ENCODE results near the gene ANKDD1B. TPM values are rescaled to one million over a fixed set of nuclear protein-coding genes. Genes with fewer than 3 reads are reported as not detected.
"Not testable (repeated sequence)": the region's sequence is repeated elsewhere in the genome, so short reads cannot be mapped to it uniquely, and the experiment has no call there.

Gene ANKDD1B
- total RNA-seq, 1 experiment from 2014 or later, result 0.08 TPM

DNA sequence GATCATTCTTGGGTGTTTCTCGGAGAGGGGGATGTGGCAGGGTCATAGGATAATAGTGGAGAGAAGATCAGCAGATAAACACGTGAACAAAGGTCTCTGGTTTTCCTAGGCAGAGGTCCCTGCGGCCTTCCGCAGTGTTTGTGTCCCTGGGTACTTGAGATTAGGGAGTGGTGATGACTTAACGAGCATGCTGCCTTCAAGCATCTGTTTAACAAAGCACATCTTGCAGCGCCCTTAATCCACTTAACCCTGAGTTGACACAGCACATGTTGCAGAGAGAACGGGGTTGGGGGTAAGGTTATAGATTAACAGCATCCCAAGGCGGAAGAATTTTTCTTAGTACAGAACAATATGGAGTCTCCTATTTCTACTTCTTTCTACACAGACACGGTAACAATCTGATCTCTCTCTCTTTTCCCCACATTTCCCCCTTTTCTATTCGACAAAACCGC lies 368 bp upstream of the ANKDD1B start:
- DNase-seq (ENCODE audit: low read depth, low spot score); in situ Hi-C loops (cut with HindIII; ENCODE audit: low pct_unique_long_range_greater_than_20kb, low sequenced_read_pairs): not testable (repeated sequence)

- in situ Hi-C loops (cut with HindIII; ENCODE audit: low pct_unique_long_range_greater_than_20kb, low sequenced_read_pairs), result no loop called here
- no peak for DNase-seq (ENCODE audit: low read depth, low spot score)
Measured at GRCh38 chr5:75612226-75612569, 945 bp downstream of the ANKDD1B start.

- in situ Hi-C loops (cut with HindIII; ENCODE audit: low pct_unique_long_range_greater_than_20kb, low sequenced_read_pairs), result no loop called here
- DNase-seq (ENCODE audit: low read depth, low spot score), result no peak
Measured at GRCh38 chr5:75612901-75613300, 1.6 kb downstream of the ANKDD1B start.

- in situ Hi-C loops (cut with HindIII; ENCODE audit: low pct_unique_long_range_greater_than_20kb, low sequenced_read_pairs), result no loop called here
- DNase-seq (ENCODE audit: low read depth, low spot score), result no peak
Measured at GRCh38 chr5:75614176-75614575, 2.9 kb downstream of the ANKDD1B start.

- in situ Hi-C loops (cut with HindIII; ENCODE audit: low pct_unique_long_range_greater_than_20kb, low sequenced_read_pairs), result no loop called here
- no peak for DNase-seq (ENCODE audit: low read depth, low spot score)
Measured at GRCh38 chr5:75616371-75616881, 5.2 kb downstream of the ANKDD1B start.

DNA sequence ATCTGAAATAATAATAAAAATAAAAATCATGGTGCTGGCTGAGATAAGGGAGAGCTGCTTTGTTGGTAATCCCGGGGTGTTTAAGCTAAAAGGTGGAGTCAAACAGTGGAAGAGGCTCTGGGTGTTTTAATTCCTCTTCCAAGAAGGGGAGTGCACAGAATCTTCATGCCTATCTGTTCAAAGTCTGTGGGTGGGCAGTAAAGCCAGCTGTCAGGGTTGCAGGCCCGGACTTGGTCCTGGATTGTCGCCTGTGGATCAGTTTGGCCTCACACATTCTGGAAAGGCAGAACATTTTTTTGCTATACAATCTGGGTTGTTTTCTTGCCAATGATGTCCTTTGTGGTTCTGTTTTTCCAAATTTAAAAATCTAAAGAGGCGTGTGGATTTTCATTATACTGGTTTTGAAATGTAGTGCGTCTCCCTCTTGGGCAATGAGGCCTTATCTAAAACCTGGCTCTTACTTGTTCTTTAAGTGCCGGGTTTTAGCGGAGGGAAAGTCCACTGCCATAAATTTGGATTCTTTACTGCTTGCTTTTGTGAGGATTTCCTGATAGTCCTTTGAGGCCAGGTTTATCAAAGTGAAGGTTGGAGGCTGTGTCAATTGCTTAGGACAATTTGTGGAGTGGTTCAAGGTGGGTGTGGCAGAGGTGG lies 5.8 kb downstream of the ANKDD1B start:
- in situ Hi-C loops (cut with HindIII; ENCODE audit: low pct_unique_long_range_greater_than_20kb, low sequenced_read_pairs), result no loop called here
- DNase-seq (ENCODE audit: low read depth, low spot score), result no peak

DNA sequence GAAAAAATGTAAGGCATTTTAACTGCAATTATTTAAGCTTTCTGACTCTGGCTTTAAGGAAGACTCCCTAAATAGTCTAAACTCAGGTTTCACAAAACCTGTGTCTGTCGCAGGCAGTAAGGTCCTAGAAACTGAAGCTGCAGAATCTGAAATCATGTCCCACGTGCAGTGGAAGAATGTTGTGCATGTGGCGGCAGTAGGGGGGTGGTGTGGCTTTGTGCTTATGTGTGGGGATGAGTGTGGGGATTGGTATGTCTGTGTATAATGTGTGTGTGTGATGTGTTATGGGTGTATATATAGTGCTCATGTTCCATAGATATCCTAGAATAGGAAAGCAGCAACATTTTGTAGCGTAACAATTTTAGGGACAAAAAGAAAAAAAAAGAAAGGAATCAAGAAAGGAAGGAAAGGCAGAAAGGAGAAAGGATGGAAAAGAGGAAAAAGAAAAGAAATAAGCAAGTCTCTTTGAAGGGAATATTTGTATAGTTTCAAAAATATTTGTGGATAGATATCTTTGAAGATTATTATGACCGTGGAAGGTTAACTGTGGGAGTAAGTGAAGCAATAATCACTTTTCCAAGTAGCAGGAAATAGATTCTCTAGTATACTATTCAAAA lies 6.6 kb downstream of the ANKDD1B start:
- in situ Hi-C loops (cut with HindIII; ENCODE audit: low pct_unique_long_range_greater_than_20kb, low sequenced_read_pairs), result no loop called here
- DNase-seq (ENCODE audit: low read depth, low spot score), result no peak

DNA sequence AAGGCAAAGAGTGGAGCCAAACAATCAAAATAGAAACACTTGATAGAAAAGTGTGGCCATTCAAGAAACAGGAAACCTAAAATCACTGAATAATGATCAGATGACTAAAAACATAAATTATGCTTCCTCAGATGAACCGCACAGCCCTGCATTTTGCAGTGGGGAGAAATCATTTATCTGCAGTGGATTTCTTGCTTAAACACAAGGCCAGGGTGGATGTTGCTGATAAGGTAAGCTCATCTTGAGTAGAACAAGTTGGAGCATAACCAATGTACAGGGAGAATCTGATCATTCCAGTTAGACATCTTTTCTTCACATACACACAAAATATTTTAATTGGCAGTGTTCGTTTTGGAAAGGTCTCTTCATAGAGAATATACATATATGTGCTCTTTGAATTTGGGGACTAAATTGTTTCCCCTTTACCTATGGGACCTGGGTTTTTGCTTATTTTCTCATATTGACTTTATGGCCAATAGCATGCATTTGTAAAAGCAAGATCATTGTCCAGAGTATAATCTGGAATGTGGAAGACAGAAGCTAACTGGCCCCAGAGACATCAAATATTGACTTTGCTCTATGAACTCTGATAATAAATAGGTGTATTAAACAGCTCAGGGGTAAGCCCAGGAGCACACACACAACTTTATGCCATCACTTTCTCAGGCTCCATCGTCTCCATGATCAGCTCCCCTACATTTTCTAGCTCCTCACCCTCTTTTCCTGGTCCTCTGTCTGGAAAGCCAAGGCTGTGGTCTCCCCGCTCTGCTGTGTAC lies 9.1 kb downstream of the ANKDD1B start:
- in situ Hi-C loops (cut with HindIII; ENCODE audit: low pct_unique_long_range_greater_than_20kb, low sequenced_read_pairs), result no loop called here
- DNase-seq (ENCODE audit: low read depth, low spot score), result no peak

DNA sequence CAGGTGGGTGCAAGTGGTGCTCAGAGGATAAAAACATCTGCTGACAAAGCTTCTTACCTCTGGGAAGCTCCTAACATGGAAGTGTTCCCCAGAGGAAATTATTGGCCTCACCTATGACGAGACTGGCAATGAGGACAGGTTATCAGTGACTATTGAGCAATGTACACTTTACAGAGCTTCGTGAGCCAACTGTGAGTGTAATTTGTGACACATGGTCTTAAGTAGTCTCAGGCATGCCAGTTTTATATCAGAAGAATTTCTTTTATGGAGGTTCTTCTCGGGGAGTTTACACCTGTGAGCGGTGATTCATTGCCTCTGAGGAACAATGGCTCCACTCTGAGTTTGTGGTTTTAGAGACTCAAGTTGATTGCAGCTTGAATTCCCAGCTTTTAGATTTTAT lies 11.3 kb downstream of the ANKDD1B start:
- no peak for DNase-seq (ENCODE audit: low read depth, low spot score)
- in situ Hi-C loops (cut with HindIII; ENCODE audit: low pct_unique_long_range_greater_than_20kb, low sequenced_read_pairs), result no loop called here

GRCh38 chr5:75623846-75624245 lies 12.6 kb downstream of the ANKDD1B start:
- in situ Hi-C loops (cut with HindIII; ENCODE audit: low pct_unique_long_range_greater_than_20kb, low sequenced_read_pairs), result no loop called here
- DNase-seq (ENCODE audit: low read depth, low spot score), result no peak

GRCh38 chr5:75626959-75627358 lies 15.7 kb downstream of the ANKDD1B start:
- no peak for DNase-seq (ENCODE audit: low read depth, low spot score)
- in situ Hi-C loops (cut with HindIII; ENCODE audit: low pct_unique_long_range_greater_than_20kb, low sequenced_read_pairs), result no loop called here

- in situ Hi-C loops (cut with HindIII; ENCODE audit: low pct_unique_long_range_greater_than_20kb, low sequenced_read_pairs), result no loop called here
- DNase-seq (ENCODE audit: low read depth, low spot score), result no peak
Measured at GRCh38 chr5:75627801-75628200, 16.5 kb downstream of the ANKDD1B start.

- no peak for DNase-seq (ENCODE audit: low read depth, low spot score)
- in situ Hi-C loops (cut with HindIII; ENCODE audit: low pct_unique_long_range_greater_than_20kb, low sequenced_read_pairs), result no loop called here
Measured at GRCh38 chr5:75630875-75631274, 19.6 kb downstream of the ANKDD1B start.

DNA sequence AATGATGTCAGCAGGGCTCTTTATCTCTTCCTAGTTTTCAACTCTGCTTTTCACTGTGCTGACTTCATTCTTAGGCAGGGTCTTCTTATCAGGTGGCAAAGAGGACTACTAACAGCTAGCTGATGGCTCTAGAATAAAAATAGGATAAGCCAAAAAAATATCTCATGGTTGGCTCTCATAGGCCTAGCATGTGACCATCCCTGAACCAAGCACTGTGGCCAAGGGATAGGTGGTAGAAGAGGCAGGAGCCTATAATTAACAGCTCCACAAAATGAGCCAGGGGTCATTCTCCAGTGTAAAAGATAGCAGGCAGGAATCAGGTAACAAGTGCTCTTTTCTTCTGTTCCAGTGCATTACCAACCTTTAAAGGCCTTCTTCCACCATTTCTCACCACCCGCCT lies 21.1 kb downstream of the ANKDD1B start:
- no peak for DNase-seq (ENCODE audit: low read depth, low spot score)
- in situ Hi-C loops (cut with HindIII; ENCODE audit: low pct_unique_long_range_greater_than_20kb, low sequenced_read_pairs), result no loop called here

DNA sequence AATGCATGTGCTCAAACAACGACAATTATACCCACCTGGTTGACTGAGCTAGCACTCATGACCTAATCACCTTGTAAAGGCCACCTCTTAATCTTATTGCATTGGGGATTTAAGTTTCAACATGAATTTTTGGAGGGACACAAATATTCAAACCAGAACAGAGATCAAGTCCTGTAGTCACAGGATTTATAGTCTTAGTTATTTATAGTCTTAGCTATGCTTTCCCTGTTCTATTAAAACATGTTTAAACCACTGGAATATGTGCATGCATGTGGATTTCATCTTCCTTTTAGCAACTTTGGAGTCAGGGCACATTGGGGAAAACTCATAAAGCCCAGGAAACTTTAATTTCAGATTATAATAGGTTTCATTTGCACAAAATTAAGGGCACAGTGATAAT lies 26.7 kb downstream of the ANKDD1B start:
- DNase-seq (ENCODE audit: low read depth, low spot score), result no peak

DNA sequence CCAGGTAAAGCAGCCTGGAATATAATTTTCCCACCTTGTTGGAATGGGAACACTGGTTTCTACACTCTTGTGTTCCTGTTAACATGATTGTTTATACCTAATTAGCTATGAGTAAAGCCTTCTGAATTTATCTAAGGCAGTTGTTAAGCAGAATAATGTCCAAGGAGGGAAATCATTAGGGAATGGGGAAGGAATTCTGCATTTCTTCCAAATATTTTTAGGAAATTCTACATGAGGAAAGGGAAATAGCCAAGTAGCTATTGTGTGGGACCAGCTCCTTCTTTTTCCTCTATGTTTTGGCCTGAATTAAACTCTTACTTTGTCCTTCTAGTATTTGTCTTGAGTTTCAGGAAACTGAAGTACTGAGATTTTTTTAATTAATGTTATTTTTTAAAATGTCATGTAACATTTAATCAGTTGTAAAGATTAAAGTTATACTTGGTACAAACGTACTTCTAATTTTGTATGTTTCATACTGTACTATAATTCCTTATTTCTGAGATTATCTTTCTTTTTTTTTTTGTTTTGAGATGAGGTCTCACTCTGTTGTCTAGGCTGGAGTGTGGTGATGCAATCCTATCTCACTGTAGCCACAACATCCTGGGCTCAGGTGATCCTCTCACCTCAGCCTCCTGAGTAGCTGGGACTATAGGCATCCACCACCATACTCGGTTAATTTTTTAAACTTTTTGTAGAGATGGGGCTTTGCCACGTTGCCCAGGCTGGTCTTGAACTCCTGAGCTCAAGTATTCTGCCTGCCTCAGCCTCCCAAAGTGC lies 28.5 kb downstream of the ANKDD1B start:
- in situ Hi-C loops (cut with HindIII; ENCODE audit: low pct_unique_long_range_greater_than_20kb, low sequenced_read_pairs), result no loop called here
- DNase-seq (ENCODE audit: low read depth, low spot score), result no peak

More for the DNA sequence above, 26.7 kb downstream of the ANKDD1B start:
- in situ Hi-C loops (cut with HindIII; ENCODE audit: low pct_unique_long_range_greater_than_20kb, low sequenced_read_pairs), result no loop called here

GRCh38 chr5:75640395-75640794 lies 29.1 kb downstream of the ANKDD1B start:
- in situ Hi-C loops (cut with HindIII; ENCODE audit: low pct_unique_long_range_greater_than_20kb, low sequenced_read_pairs), result no loop called here
- DNase-seq (ENCODE audit: low read depth, low spot score), result no peak

DNA sequence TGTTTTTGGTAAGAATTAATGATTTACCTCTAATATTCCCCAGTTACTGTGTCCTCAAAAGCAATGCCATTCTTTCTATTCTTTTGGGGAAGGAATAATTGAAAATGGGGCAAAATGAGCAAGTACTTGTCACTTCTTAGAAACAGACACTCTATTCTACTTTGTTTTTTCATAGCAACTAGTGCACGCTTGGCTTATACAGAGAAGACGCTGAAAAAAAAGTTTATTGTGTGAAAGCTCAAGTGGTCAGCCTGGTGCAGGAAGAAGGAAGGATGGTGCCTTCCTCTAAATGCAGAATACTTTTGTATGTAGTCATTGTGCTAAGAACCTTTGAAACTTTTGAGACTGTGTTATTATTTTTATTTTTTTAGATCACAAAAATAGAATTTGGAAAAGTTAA lies 29.6 kb downstream of the ANKDD1B start:
- no peak for DNase-seq (ENCODE audit: low read depth, low spot score)
- in situ Hi-C loops (cut with HindIII; ENCODE audit: low pct_unique_long_range_greater_than_20kb, low sequenced_read_pairs), result no loop called here

All from SK-MEL-5 (cell line).